G401.6 (cell line): ENCODE results near the gene STX8.

Experiments
- FAIRE-seq: peaks from 2 replicates; lab custom pipeline; 2012; peaks lifted over from hg19 to GRCh38; lab: Jason Lieb, UNC

The STX8 gene

GRCh38 chr17:9554715-9555114 is 20.9 kb downstream of the STX8 start:
- peak; percentile 68 for FAIRE-seq

GRCh38 chr17:9553596-9553995 is 22.0 kb downstream of the STX8 start:
- no peak for FAIRE-seq

GRCh38 chr17:9553181-9553580 is 22.4 kb downstream of the STX8 start:
- no peak for FAIRE-seq

GRCh38 chr17:9549215-9549614 is 26.4 kb downstream of the STX8 start:
- no peak for FAIRE-seq

- FAIRE-seq = no peak
These were observed 31.4 kb downstream of the STX8 start for GRCh38 chr17:9544221-9544620.

- FAIRE-seq = no peak
These were observed 33.9 kb downstream of the STX8 start for GRCh38 chr17:9541718-9542117.

GRCh38 chr17:9538626-9539025 is 37.0 kb downstream of the STX8 start:
- no peak for FAIRE-seq

- FAIRE-seq = no peak
These were observed 38.3 kb downstream of the STX8 start for GRCh38 chr17:9537177-9537776.

GRCh38 chr17:9536061-9536460 is 39.6 kb downstream of the STX8 start:
- FAIRE-seq = no peak

GRCh38 chr17:9533441-9533840 is 42.2 kb downstream of the STX8 start:
- FAIRE-seq = no peak

- FAIRE-seq = no peak
These were observed 42.9 kb downstream of the STX8 start for GRCh38 chr17:9532715-9533114.

- no peak for FAIRE-seq
These were observed 44.6 kb downstream of the STX8 start for GRCh38 chr17:9531034-9531433.

- FAIRE-seq = peak; percentile 56
These were observed 46.5 kb downstream of the STX8 start for GRCh38 chr17:9529033-9529700.

- no peak for FAIRE-seq
These were observed 47.8 kb downstream of the STX8 start for GRCh38 chr17:9527788-9528187.

GRCh38 chr17:9522074-9522473 is 53.5 kb downstream of the STX8 start:
- FAIRE-seq = peak; percentile 62

GRCh38 chr17:9521062-9521461 is 54.6 kb downstream of the STX8 start:
- no peak for FAIRE-seq

GRCh38 chr17:9520649-9521048 is 55.0 kb downstream of the STX8 start:
- FAIRE-seq = no peak

- no peak for FAIRE-seq
These were observed 55.9 kb downstream of the STX8 start for GRCh38 chr17:9519583-9520272.

- FAIRE-seq = no peak
These were observed 58.2 kb downstream of the STX8 start for GRCh38 chr17:9517396-9517795.

- FAIRE-seq = no peak
These were observed 62.4 kb downstream of the STX8 start for GRCh38 chr17:9513266-9513665.

GRCh38 chr17:9512323-9513168 is 63.1 kb downstream of the STX8 start:
- FAIRE-seq = no peak

GRCh38 chr17:9509236-9509816 is 66.3 kb downstream of the STX8 start:
- no peak for FAIRE-seq
